Suprapubic skin (tissue), 3 donors: ENCODE measurements around the gene TRIM37.

Experiments used
- CTCF ChIP-seq, 2 donors: fragments of 200-600 bp in 1 of 2; fragments of 450-650 bp in 1 of 2; sonication (generic) in 1 of 2; IDR thresholded peaks; one replicate each; pipeline ENCODE4 v1.5.1; 2016 to 2019; ENCODE audit warnings: antibody characterized with exemption in 2 of 2, mild to moderate bottlenecking in 1 of 2, moderate library complexity in 1 of 2
- POLR2AphosphoS5 ChIP-seq, 3 donors: sonication (generic); formaldehyde crosslinking; IDR thresholded peaks; one replicate each; pipeline ENCODE4 v1.6.1; 2017; ENCODE audit warnings: antibody characterized with exemption in 3 of 3

GRCh38 chr17:59129814-59130213 lies 23.1 kb upstream of the TRIM37 start:
- TF ChIP-seq POLR2AphosphoS5 (IDR thresholded peaks at IDR 0.05): no peak
- TF ChIP-seq CTCF (IDR thresholded peaks at IDR 0.05): no peak
